ENCODE measurements around the gene KLF15.
"Not testable (repeated sequence)": the region's sequence is repeated elsewhere in the genome, so short reads cannot be mapped to it uniquely, and the experiment has no call there.

KLF15 gene

GRCh38 chr3:126348308-126348920 is 8.8 kb downstream of the KLF15 start:
- H3K4me3 ChIP-seq (ENCODE audit: low read depth, low read length): no peak overlapping the region

- no peak overlapping the region for H3K4me3 ChIP-seq (ENCODE audit: low read depth, low read length)
These were observed 9.6 kb downstream of the KLF15 start for GRCh38 chr3:126347543-126348161.

GRCh38 chr3:126346466-126346865 is 10.7 kb downstream of the KLF15 start:
- H3K4me3 ChIP-seq (ENCODE audit: low read depth, low read length): no peak overlapping the region

DNA sequence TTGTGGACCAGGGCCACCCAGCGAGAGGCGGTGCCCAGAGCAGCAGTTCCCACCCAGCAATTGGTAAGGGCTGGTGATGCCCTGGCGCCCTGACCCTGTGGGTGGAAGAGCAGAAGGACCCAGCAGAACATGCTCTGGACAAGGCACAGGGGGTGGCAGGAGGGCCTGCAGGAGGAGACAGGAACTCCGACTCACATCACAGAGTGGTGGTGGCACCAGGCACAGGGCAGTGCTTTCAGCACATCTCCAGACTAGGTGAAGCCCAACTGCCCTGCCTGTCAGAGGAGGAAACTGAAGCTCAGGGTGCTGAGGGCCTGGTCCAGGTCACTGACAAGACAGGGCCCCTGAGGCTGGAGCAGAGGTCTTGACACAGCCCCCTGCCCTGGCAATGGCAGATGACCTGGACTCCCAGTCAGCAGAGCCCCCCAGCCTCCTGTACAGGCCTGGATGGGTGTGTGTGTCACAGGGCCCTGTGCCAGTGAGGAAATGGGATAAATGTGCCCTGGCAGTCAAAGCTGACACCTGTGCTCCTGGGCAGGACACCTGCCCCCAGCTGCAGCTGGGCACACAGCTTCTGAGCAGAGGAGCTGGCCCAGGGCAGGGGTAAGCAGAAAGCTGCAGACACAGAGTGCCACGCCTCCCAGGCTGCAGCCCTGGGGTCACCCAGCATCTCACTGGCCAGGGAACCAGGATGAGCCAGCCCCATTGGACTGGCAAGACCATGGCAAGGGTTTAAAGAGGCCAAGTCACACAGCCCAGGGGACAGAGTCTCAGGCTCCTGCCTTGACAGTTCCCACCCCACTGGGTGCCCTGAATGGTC is 11.4 kb downstream of the KLF15 start:
- H3K4me3 ChIP-seq (ENCODE audit: low read depth, low read length): no peak overlapping the region

GRCh38 chr3:126345231-126345630 is 12.0 kb downstream of the KLF15 start:
- no peak overlapping the region for H3K4me3 ChIP-seq (ENCODE audit: low read depth, low read length)

GRCh38 chr3:126344380-126345041 is 12.7 kb downstream of the KLF15 start:
- no peak overlapping the region for H3K4me3 ChIP-seq (ENCODE audit: low read depth, low read length)

GRCh38 chr3:126343649-126344035 is 13.6 kb downstream of the KLF15 start:
- H3K4me3 ChIP-seq (ENCODE audit: low read depth, low read length): no peak overlapping the region

DNA sequence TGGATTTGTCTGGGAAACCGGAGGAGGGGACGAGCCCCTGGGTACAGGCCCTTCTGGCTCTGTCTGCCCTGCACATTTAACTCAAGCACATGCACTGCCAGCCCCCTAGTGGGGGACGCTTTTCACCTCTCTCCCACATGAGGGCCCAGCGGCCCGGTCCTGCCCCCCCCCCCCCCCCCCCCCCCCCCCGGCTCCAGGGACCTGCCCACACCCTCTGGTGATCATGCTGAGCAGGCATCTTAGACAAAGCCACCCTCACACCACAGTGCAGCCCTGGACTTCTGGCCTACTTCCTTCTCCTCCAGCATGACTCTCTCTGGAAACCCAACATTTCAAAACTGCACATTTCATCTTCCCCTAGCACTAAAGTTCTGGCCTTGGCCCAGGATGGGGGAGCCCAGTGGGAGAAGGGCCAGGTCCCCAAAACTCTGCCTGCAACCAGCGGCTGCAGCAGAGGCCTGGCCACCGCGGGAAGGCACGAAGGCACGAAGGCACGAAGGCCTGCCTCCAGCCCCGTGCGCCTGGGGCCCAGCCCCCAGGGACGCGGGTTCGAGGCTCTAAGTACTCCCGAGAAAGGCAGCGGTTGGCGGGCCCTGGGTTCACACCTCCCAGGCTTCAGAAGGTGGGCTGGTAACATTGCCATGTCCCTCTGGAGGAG is 14.1 kb downstream of the KLF15 start:
- no peak overlapping the region for H3K4me3 ChIP-seq (ENCODE audit: low read depth, low read length)

- no peak overlapping the region for H3K4me3 ChIP-seq (ENCODE audit: low read depth, low read length)
These were observed 15.0 kb downstream of the KLF15 start for GRCh38 chr3:126342211-126342610.

DNA sequence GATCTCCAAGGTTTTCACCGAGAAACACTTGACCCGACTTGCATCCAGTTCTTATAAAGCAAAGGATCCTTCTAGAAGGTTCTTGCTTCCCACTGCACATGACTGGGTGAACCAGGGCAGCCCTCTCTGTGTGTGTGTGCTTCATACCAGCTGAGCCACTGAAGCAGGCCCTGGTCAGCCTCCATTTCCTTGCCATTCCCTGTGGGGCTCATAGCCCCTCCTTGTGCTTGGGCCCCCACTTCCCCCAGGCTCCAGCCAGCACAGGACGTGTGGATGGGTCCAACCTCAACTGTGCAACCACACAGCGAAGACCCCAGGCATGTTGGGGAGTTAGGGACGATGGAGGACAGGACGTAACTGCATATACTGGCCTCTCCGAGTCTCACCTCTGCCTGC is 15.5 kb downstream of the KLF15 start:
- no peak overlapping the region for H3K4me3 ChIP-seq (ENCODE audit: low read depth, low read length)

GRCh38 chr3:126340943-126341754 is 16.1 kb downstream of the KLF15 start:
- H3K4me3 ChIP-seq (ENCODE audit: low read depth, low read length): no peak overlapping the region

DNA sequence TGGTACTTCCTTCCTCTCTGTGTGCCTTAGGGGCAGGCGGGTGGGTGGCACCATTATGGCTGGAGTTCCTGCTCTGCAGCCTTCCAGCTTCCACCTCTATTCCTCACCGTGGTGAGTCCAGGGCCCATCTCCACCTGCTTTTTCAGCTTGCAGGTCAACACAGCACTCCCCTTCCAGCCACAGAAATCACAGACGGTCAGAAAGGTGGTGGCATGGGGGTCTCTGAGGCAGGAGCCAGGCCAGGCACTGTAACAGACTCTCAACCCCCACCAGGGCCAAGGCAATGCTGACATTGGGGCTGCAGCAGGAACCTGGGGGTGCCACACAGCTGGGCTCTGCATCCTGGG is 16.6 kb downstream of the KLF15 start:
- H3K4me3 ChIP-seq (ENCODE audit: low read depth, low read length): no peak overlapping the region

DNA sequence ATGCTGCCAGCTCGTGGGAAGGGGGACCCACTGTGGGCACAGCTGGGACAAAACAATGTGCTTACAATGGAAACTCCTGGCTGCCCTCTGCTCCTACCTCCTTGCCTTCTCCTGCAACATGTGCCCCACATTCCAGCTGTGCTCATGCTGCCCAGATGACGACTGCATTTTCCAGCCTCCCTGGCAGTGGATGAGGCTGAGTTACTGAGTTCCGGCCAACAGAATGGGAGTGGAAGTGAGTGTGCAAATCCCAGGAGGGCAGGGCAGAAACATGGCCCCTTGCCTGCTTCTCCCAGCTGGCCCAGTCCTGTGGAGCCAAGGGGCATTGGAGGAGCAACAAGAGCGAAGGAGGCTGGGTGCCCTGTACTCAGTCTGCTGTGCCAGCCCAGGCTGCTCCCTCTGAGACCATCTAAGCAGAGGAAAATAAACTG is 17.1 kb downstream of the KLF15 start:
- no peak overlapping the region for H3K4me3 ChIP-seq (ENCODE audit: low read depth, low read length)

DNA sequence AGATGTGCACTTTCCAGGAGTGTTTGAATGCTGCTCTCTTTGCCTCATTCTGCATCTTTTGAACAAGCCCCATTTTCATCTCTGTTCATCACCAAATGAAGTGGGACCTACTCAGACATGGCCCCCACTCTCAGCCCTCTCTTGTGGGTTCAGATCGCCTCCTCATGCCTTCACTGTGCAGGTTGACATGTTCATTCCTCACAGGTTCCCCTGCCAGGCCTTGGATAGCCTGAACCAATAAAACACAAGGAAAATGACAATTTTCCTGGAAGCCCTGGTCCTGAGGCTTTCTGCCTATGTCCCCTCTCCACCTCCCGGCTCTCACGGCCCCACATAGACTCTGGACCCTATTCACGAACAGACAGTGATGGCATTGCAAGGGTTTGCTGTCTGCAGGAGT is 17.7 kb downstream of the KLF15 start:
- H3K4me3 ChIP-seq (ENCODE audit: low read depth, low read length): no peak overlapping the region

DNA sequence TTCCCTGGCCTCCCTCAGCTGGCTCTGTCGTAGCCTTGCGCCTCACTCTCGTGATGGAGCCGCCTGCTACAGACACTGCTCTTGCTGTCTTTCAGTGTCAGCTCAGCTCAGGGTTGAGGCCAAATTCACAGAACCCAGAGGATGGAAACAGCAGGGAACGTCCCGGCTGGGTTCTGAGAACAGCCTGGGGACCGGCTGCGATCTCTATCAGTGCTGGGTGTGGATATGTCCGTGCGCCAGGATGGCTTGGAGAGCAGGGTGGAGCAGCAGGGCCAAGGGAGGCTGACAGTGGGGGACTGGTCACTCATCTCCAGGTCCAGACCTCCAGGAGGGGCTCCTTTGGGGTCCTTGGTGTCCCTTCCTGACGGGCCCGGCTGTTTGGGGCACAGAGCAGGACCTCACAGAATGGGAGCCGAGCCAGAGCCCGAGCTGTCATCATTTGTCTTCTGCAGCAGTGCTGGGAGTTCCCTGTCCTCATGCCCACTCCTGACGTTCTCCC is 18.4 kb downstream of the KLF15 start:
- H3K4me3 ChIP-seq (ENCODE audit: low read depth, low read length): no peak overlapping the region

GRCh38 chr3:126337980-126338651 is 19.1 kb downstream of the KLF15 start:
- no peak overlapping the region for H3K4me3 ChIP-seq (ENCODE audit: low read depth, low read length)

DNA sequence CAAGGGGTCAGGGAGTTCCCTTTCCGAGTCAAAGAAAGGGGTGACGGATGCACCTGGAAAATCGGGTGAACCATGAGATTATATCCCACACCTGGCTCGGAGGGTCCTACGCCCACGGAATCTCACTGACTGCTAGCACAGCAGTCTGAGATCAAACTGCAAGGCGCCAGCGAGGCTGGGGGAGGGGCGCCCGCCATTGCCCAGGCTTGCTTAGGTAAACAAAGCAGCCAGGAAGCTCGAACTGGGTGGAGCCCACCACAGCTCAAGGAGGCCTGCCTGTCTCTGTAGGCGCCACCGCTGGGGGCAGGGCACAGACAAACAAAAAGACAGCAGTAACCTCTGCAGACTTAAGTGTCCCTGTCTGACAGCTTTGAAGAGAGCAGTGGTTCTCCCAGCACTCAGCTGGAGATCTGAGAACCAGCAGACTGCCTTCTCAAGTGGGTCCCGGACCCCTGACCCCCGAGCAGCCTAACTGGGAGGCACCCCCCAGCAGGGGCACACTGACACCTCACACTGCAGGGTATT is 25.3 kb downstream of the KLF15 start:
- not testable (repeated sequence) for H3K4me3 ChIP-seq (ENCODE audit: low read depth, low read length)

DNA sequence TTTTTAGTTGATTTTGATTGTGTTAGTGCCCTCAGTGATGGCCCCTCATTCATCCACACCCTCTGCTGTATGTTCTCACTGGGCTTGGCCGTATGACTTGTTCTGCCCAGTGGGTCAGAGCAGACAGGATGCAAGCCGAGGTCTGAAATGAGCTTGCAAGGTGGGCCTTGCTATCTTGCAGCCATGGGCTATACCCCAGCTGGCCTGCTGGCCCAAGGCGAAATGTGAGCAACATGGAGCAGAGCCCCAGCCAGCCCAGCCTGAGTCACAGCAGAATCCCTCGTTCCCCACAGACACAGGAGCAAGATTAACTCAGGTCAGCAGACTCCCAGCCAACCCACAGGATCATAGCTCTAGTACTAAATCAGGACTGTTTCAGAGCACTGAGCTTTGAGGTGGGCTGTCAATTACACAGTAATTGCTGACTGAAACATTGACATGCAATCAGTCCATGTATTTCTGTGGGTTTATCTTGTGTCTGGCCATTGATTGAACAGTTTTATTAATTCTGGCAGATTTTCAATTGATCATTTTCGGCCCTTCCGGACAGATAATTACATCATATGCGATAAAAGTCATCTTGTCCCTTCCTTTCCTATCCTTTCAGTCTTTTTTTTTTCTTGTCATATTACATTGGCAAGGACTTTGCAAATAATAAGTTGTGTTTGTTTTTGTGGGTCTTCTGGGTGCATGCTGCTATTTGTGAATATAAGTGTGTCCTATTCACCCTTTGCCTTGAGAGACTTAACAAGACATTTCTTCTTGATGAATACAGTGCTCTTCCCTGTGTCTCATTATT is 27.1 kb downstream of the KLF15 start:
- no peak overlapping the region for H3K4me3 ChIP-seq (ENCODE audit: low read depth, low read length)

GRCh38 chr3:126326629-126327028 is 30.6 kb downstream of the KLF15 start:
- H3K4me3 ChIP-seq (ENCODE audit: low read depth, low read length): no peak overlapping the region
